GM19397 (cell line): Measurements from ENCODE around the gene ROBO1.

Experiments
- ATAC-seq: cut with Tn5 transposase; IDR thresholded peaks from one replicate; pipeline ENCODE4 v1.9.1; 2021; ENCODE audit warnings: mild to moderate bottlenecking, moderate library complexity; ENCODE audit not compliant: unreplicated experiment

ROBO1 gene

GRCh38 chr3:79028916-79029315, 738.9 kb downstream of the ROBO1 start:
- ATAC-seq = no peak

GRCh38 chr3:79027593-79027992, 740.2 kb downstream of the ROBO1 start:
- no peak for ATAC-seq

GRCh38 chr3:79019924-79020173, 747.9 kb downstream of the ROBO1 start:
- no peak for ATAC-seq

DNA sequence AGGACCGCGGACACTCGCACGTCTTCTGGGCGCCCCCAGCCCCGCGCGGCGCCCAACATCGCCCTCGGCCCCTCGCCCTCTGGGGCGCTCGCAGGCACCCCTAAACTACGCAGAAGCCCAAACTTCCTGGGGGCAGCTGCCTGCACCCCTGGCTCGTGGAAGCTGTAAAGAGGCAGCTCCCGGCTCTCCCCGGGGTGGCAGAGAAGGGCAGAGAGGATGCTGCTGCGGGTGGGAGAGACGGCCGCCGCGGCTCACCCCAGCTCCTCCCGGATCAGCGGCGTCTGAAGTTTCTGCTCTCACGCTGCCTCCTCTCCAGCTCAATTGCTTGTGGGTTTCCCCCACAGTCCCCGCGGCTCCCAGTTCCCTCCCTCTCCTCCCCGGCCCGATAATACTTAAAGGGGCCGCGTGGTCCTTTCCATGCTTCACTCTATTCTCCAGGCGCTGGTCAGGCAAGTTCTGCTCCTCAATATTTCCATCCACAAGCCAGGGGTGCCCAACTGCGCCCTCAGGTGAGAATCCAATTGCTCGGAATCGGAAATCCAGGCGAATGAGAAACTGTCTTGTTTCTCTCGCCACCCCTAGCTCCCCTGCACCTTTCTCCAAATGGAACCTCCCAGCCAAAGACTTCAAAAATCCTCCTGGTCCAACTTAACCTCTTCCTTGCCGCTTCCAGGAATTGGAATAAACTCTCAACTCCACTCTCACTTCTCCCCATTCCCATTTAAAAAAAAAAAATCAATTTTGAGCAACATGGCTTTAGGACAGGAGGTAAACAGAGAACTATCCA, 748.5 kb downstream of the ROBO1 start:
- peak; percentile 41 for ATAC-seq

- peak; percentile 50 for ATAC-seq
These were observed 749.1 kb downstream of the ROBO1 start for GRCh38 chr3:79018671-79019136.

DNA sequence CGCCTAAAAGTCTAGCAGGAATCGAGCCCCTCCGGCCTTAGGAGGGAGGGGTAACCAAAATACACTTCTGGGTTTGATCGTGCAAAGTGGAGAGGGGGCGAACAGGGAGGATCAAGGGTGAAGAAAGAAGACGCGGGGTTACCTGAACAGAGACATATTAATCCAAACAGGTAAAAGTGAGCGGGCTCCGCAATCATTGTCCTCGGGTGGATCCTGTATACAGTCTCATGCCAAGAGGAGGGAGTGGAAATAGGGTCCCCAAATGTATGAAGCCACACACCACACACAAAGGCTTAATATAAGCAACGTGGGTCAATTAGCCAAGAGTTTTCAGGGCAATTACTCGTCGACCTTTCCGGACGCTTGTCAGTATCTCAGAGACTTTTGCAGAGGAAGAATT, 749.5 kb downstream of the ROBO1 start:
- ATAC-seq = no peak

GRCh38 chr3:79016587-79017376, 751.0 kb downstream of the ROBO1 start:
- ATAC-seq = no peak

GRCh38 chr3:79015854-79016253, 751.9 kb downstream of the ROBO1 start:
- no peak for ATAC-seq

DNA sequence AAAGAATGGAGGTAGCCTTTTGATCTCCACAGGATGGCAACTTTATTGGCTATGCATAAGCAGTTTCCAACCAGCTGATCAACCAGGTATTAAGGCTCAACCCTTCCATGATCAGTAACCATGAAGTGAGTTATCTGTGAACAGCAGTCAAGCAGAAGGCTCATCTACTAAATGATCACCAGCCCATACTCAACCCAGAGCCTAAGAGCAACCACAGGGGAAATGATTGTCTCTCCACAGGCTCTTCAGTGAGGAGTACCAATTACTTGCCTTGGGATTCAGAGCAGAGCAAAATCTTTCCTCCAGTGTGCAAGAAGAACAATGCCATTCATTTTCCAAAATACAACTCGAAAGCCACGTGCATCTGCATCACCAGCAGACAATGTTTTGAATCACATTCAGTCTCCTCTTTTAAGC, 754.8 kb downstream of the ROBO1 start:
- no peak for ATAC-seq

GRCh38 chr3:79012530-79012913, 755.3 kb downstream of the ROBO1 start:
- ATAC-seq = no peak

GRCh38 chr3:79011821-79012529, 755.8 kb downstream of the ROBO1 start:
- no peak for ATAC-seq

DNA sequence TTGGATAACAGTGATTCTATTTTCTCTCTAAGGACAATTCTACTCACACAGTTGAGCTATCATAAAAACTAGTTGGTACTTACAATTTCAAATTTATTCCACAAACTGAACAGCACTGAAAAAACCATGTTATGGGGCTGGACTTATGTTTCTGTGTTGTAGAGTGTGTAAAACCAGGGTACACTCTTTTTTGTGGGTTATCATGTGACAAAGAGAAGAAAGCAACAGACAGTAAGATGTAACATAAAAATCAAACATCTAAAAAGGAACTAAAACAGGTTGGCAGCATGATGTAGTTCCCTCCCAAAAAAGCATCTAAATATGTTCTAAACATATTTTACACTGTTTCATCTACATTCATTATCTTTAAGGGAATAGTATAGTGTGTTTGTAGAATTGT, 757.9 kb downstream of the ROBO1 start:
- ATAC-seq = no peak

DNA sequence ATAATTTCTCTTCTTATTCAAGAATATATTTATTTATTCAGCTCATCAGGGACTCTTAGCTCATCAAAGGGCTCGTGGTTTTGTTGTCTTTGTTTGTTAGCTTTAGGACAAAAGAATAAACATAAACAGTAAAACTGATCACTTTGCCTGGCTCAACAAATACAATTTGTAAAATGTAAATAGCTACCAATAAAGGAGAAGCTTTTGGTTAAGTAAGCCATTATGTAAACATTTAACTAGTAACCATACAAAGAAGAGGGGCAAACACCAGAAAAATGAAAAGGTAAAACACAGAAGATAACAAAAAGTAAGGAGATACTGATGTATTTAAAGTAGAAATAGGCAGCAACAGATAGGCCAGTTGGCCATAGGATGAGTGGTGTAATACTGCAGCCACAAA, 761.7 kb downstream of the ROBO1 start:
- no peak for ATAC-seq

GRCh38 chr3:79005084-79005483, 762.7 kb downstream of the ROBO1 start:
- ATAC-seq = no peak

DNA sequence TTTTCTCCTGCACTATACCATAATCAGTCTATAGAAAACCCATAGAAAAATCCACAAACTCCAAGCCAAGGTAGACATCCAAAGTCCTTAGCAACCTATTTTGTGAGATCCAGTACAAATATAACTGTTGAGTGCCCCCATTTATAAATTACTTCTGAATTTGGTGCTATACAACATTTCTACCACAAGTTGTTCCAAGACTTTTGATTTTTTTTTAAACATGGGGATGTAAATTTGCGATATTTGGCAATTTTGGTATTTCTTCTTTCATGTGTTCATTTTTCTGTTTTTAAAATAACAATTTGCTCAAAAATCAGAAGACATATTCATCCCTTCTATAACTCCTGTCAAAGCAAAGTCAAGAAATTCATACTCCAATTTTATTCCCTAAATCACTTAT, 763.8 kb downstream of the ROBO1 start:
- no peak for ATAC-seq

DNA sequence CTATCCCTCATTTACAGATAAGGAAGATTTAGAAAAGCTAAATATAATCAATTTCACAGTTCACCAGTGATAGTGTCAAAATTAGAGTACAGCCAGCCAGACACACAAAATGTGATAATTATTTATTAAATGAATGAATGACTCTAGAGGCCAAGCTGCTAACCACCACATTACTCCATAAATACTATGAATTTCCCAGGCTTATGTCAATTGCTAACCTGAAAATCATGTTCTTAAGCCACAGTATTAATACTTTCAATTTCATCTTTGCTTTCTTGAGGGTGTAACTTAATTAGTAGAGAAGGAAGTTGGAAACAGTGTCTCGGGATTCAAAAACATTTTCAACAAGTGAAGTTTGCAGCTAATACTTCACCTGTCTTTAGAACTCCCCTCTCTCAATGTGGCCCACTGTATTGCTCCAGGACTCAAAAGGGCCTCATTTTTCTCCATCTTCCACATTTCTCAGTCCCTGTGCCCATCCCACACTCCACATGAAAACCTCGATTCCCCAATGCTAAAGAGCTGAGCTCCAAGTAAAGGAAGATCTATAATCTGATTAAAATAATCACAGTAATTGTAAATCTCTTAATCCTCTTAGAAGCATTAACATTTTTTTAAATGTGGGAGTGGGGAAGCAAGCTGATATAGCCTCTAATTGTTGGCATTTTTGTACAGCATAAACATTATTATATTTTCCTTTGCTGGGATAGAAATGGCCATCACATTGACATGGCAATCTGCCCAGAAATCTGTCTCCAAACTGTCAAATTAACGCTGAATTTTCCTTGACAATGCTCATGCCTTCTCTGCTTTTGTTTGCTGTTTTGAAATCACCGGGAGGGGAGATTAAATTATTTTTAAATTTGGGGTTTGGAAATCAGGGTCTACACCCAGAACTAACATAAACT, 765.1 kb downstream of the ROBO1 start:
- ATAC-seq = no peak

GRCh38 chr3:79001255-79001654, 766.5 kb downstream of the ROBO1 start:
- ATAC-seq = no peak

DNA sequence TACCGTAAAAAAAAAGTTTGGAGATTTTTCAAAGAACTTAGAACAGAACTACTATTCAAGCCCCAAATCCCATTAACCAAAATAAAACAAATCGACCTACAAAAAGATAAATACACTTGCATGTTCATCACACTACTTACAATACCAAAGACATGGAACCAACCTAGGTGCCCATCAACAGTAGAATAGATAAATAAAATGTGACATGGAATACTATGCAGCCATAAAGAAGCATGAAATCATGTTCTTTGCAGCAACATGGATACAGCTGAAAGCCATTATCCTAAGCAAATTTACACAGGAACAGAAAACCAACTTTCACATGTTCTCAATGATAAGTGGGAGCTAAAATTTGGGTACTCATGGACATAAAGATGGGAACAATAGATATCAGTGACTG, 768.7 kb downstream of the ROBO1 start:
- no peak for ATAC-seq

- no peak for ATAC-seq
These were observed 772.7 kb downstream of the ROBO1 start for GRCh38 chr3:78995087-78995486.

GRCh38 chr3:78994174-78995027, 773.4 kb downstream of the ROBO1 start:
- no peak for ATAC-seq
